Right lobe of liver (tissue), 4 donors: ENCODE results near the gene PLCB2.

Experiments used
- CTCF ChIP-seq, 4 donors: fragments of 200-600 bp in 3 of 4; fragments of 450-650 bp in 1 of 4; IDR thresholded peaks; one replicate each; pipeline versions ENCODE4 v1.5.1 to v1.8.0; 2016 to 2022; ENCODE audit warnings: antibody characterized with exemption in 4 of 4, mild to moderate bottlenecking in 2 of 4
- POLR2A ChIP-seq: fragments of 450-650 bp; IDR thresholded peaks from one replicate; pipeline ENCODE4 v1.6.1; 2017; ENCODE audit warnings: antibody characterized with exemption, mild to moderate bottlenecking
- donor health status: DM: no; HTN: no; CAD: no.
- donor health status: DM: no; HTN: no; CAD: no.
- donor health status: DM: no; HTN: yes; CAD: no.

DNA sequence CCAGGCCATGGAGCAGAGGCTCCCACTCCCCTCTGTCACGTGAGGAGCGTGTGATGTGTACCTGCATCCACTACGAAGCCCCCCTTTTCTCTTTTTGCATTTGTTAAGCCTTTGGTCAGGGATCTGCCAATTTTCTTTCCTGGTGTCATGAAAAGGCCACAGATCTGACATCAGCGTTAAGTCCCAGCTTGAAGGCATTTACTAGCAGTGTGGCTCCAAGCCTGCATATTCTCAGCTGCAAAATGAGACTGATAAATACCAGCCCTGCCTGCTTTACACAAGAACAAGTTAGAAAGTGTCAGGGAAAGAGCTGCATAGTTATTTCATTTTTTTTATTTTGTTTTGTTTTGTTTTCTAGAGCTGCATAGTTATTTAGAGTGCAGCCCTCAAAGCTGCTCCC lies 22.6 kb downstream of the PLCB2 start:
- TF ChIP-seq CTCF (IDR thresholded peaks at IDR 0.05) (no peak), POLR2A (no peak)
